ENCODE data around the gene TIFAB.

GRCh38 chr5:135429301-135430134 lies 22.6 kb downstream of the TIFAB start:
- TF ChIP-seq CTCF (IDR thresholded peaks at IDR 0.05) (no peak), POLR2A (IDR thresholded peaks at IDR 0.05) (no peak), POLR2AphosphoS5 (IDR thresholded peaks at IDR 0.05) (no peak), EP300 (IDR thresholded peaks at IDR 0.05) (no peak)

All from stomach (tissue), 4 donors.